GM10266 (cell line): ENCODE data around the gene PPP2R5A.

ENCODE experiments used
- DNase-seq: peaks from one replicate; pipeline ENCODE4 v3.0.0; 2012; ENCODE audit errors: extremely low spot score
- CTCF ChIP-seq: IDR thresholded peaks from 2 replicates; pipeline ENCODE4 v1.5.1; 2012; ENCODE audit warnings: mild to moderate bottlenecking, low read depth; ENCODE audit not compliant: control insufficient read depth, insufficient read depth; ENCODE audit errors: missing control alignments

The PPP2R5A gene

DNA sequence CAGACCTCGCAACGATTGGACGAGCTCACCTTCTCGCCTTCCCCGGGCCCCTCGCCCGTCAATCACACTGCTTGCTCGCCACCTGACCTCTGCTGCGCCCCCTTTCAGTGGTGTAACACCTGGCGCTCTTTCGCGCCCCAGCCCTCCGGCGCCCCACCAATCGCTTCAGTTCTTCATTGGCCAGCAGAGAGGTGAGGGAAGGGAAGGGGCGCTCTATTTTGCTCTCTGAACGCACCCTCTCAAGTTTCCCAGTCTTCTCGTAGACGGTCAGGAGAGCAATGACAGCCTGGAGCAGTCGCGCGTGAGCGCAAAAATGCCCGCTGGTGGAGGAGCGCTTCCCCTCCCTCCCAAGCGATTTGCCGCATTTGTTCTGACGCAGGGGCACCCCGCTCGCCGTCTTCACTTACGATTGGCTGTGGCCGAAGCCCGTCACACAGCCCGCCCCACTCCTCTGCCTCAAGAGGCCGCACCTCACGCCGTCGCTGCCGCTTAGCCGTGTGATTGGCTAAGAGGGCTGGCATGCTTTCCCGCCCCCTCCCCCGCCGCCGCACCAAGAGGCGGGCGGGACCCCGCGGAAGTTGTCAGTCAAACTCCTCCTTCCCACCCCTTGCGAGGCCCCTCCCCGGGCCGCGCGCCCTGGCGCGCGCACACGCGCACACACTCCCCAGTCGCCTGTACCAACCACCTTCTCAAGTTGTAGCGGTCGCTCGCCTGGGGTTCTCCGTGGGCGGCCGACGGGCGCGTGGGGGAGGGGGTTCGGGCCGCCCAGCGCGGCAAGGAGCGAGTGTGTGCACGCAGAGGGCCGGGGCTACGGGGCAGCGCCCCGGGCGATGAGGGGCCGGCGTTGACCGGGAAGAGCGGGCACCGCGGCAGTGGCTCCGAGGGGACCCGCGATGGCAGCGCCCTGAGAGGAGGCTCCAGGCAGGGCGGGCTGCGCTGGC is at the start of gene PPP2R5A:
TSS of gene PPP2R5A (plus strand) at position 667 of the 941 bp plus-strand sequence. CDS start 701 bp downstream, outside the sequence.
- TF ChIP-seq CTCF, result peak; percentile 41
- peak; percentile 96 for DNase-seq

GRCh38 chr1:212235857-212236256 is 49.4 kb upstream of the PPP2R5A start:
- no peak for TF ChIP-seq CTCF
- no peak for DNase-seq

- no peak for TF ChIP-seq CTCF
- DNase-seq, result no peak
Measured at GRCh38 chr1:212236664-212237220, 48.5 kb upstream of the PPP2R5A start.

DNA sequence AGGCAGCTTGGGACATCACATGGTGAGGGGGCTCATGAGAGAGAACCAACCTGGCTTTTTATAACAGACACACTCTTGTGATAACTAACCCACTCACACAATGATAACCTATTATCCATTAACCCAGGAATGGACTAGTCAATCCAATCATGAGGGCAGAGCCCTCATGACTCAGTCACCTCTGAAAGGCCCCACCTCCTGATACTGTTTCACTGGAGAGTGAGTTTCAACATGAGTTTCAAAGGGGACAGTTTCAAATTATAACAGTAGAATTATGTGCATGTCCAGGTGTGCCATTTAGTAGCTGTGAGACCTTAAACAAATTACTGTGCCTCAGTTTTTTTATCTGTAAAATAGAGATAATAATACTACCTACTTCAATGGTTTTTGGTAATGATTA is 47.6 kb upstream of the PPP2R5A start:
- DNase-seq, result no peak
- no peak for TF ChIP-seq CTCF

- DNase-seq, result no peak
- TF ChIP-seq CTCF, result no peak
Measured at GRCh38 chr1:212238552-212238951, 46.7 kb upstream of the PPP2R5A start.

- no peak for TF ChIP-seq CTCF
- DNase-seq, result no peak
Measured at GRCh38 chr1:212241501-212241900, 43.7 kb upstream of the PPP2R5A start.

DNA sequence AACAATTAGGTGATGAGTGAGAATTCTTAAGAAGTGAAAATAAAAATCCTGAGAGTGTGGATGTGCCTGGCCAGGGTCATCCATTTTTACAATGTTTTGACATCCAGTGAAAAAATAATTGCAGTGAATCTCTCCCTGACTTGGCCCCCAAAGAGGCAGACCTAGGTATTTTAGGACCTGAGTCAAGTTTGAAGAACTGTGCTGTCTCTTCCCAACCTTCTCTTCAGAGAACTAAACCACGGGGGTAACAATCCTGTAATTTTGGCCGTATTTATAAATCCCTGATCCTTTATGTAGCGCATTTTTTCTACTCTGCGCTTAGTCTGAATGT is 43.3 kb upstream of the PPP2R5A start:
- DNase-seq, result no peak
- TF ChIP-seq CTCF, result no peak
